OCI-LY7 (cell line): Measurements from ENCODE around the gene PSMB4.

Experiments
- CTCF ChIP-seq: fragments of 200-600 bp; sonication (generic); conservative IDR thresholded peaks from 2 replicates; pipeline ENCODE4 v1.5.1; 2014; ENCODE audit warnings: mild to moderate bottlenecking, antibody characterized with exemption, low read length, moderate library complexity, mixed read lengths
- EZH2phosphoT487 ChIP-seq: fragments of 200-600 bp; sonication (generic); IDR thresholded peaks from 2 replicates; pipeline ENCODE4 v1.6.1; 2018; ENCODE audit warnings: low read depth, borderline replicate concordance, mild to moderate bottlenecking, mixed run types, antibody characterized with exemption, low read length, moderate library complexity, mixed read lengths

- no peak for TF ChIP-seq CTCF
- no peak for TF ChIP-seq EZH2phosphoT487
Observed at GRCh38 chr1:151436985-151437384, 37.6 kb downstream of the PSMB4 start.
